HG03342 (cell line): ENCODE results near the gene TAF11L2.
"Not testable (repeated sequence)": the region's sequence is repeated elsewhere in the genome, so short reads cannot be mapped to it uniquely, and the experiment has no call there.

Source experiments
- ATAC-seq: cut with Tn5 transposase; IDR thresholded peaks from one replicate; pipeline ENCODE4 v1.9.1; 2021; ENCODE audit warnings: mild to moderate bottlenecking, moderate library complexity; ENCODE audit not compliant: unreplicated experiment

Gene TAF11L2

GRCh38 chr5:17524935-17525334 lies 26.9 kb downstream of the TAF11L2 start, which contains the start of gene TAF11L5:
TAF11L5 (plus strand) TSS chr5:17525235.
- ATAC-seq, result not testable (repeated sequence)

DNA sequence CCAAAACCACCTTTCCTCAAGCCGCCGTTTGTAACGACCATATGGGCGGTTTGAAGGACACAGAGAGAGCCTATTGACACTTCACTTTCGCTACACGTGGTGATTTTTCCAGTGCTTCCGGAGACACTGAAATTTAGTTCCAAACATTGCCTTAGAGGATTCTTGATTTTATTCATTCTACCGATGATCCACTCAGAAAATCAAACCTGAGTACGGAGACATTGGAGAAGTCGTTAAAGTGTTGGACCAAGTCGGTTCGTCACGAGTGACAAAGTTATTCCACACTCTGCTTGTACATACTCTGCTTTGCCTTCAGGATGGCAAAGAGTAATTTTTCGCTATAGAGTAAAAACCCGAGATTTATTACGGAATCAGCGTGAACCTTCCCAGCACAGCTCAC lies 28.5 kb downstream of the TAF11L2 start:
- not testable (repeated sequence) for ATAC-seq

DNA sequence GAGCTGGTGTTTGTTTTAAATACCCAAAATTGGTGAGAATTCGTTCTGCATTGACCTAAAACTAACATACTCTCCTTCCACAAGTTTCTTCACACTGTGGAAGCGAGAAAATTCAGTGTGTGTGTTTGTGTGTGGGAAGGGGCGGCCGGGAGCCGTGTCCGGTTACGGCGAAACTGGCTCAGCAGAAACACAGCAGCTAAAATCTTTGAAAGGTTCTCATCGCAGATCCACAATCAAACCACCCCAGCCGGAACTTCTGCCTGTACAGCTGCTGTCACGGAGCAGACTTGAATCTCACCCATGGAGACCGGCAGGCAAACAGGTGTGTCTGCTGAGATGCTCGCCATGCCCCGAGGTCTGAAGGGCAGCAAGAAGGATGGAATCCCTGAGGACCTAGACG lies 30.3 kb downstream of the TAF11L2 start, which contains the start of gene TAF11L6:
Gene TAF11L6, plus strand, starts transcription at position 301 of the 400 bp plus-strand sequence.
- not testable (repeated sequence) for ATAC-seq
